ENCODE results near the gene UPP2. TPM values are rescaled to one million over a fixed set of nuclear protein-coding genes. Genes with fewer than 3 reads are reported as not detected.

UPP2 gene
- total and polyA plus RNA-seq, 2 of the 13 experiments (the other 11 are each of a cell fraction or from before 2014, with no cell fraction given): 0.07 to 0.28 TPM

GRCh38 chr2:158130832-158131473 is 29.3 kb downstream of the UPP2 start (continued):
- no peak for TF ChIP-seq ZBTB46 (CRISPR knock-in tag; IDR thresholded peaks at IDR 0.05; ENCODE audit: borderline replicate concordance)
- TF ChIP-seq ZNF552 (CRISPR knock-in tag; IDR thresholded peaks at IDR 0.05; ENCODE audit: borderline replicate concordance): no peak
- no peak; the same call in none of the 2 replicates for TF ChIP-seq TAF1 (CRISPR knock-in tag; IDR thresholded peaks at IDR 0.05)
- TF ChIP-seq E2F1 (CRISPR knock-in tag; IDR thresholded peaks at IDR 0.05): no peak
- TF ChIP-seq ZNF646 (CRISPR knock-in tag; IDR thresholded peaks at IDR 0.05): peak; percentile 7; the same call in 1 of the 2 replicates
- peak; percentile 89 for TF ChIP-seq MLX (CRISPR knock-in tag; IDR thresholded peaks at IDR 0.05)
- TF ChIP-seq TARDBP (CRISPR knock-in tag; IDR thresholded peaks at IDR 0.05): peak; percentile 93
- TF ChIP-seq MAX (IDR thresholded peaks at IDR 0.05): peak; percentile 40
- peak; percentile 30 for TF ChIP-seq RBM22 (optimal IDR thresholded peaks at IDR 0.05; ENCODE audit: low read length)
- peak; percentile 67; the same call in 1 of the 2 replicates for TF ChIP-seq POLR2AphosphoS5 (IDR thresholded peaks at IDR 0.05; ENCODE audit: low read depth, low read length)
- no peak for TF ChIP-seq ZIK1 (CRISPR knock-in tag; IDR thresholded peaks at IDR 0.05; ENCODE audit: borderline replicate concordance, low read depth)
- 0 out of 2 replicates have a peak, but pooled peaks have one; percentile 45 for TF ChIP-seq KLF6 (CRISPR knock-in tag; IDR thresholded peaks at IDR 0.05)
- TF ChIP-seq KDM4B (CRISPR knock-in tag; IDR thresholded peaks at IDR 0.05): no peak; the same call in 1 of the 2 replicates
- no peak for TF ChIP-seq ZBTB49 (CRISPR knock-in tag; IDR thresholded peaks at IDR 0.05; ENCODE audit: borderline replicate concordance)
